Measurements from ENCODE around the gene FBN1.

GRCh38 chr15:48415036-48415886, 230.2 kb downstream of the FBN1 start:
- TF ChIP-seq, protein P1, sequence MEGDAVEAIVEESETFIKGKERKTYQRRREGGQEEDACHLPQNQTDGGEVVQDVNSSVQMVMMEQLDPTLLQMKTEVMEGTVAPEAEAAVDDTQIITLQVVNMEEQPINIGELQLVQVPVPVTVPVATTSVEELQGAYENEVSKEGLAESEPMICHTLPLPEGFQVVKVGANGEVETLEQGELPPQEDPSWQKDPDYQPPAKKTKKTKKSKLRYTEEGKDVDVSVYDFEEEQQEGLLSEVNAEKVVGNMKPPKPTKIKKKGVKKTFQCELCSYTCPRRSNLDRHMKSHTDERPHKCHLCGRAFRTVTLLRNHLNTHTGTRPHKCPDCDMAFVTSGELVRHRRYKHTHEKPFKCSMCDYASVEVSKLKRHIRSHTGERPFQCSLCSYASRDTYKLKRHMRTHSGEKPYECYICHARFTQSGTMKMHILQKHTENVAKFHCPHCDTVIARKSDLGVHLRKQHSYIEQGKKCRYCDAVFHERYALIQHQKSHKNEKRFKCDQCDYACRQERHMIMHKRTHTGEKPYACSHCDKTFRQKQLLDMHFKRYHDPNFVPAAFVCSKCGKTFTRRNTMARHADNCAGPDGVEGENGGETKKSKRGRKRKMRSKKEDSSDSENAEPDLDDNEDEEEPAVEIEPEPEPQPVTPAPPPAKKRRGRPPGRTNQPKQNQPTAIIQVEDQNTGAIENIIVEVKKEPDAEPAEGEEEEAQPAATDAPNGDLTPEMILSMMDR (conservative IDR thresholded peaks at IDR 0.05; ENCODE audit: low read depth in 2 of 2): no peak
- TF ChIP-seq POLR2AphosphoS5 (IDR thresholded peaks at IDR 0.05; ENCODE audit: low read depth): no peak
- TF ChIP-seq, protein P2, sequence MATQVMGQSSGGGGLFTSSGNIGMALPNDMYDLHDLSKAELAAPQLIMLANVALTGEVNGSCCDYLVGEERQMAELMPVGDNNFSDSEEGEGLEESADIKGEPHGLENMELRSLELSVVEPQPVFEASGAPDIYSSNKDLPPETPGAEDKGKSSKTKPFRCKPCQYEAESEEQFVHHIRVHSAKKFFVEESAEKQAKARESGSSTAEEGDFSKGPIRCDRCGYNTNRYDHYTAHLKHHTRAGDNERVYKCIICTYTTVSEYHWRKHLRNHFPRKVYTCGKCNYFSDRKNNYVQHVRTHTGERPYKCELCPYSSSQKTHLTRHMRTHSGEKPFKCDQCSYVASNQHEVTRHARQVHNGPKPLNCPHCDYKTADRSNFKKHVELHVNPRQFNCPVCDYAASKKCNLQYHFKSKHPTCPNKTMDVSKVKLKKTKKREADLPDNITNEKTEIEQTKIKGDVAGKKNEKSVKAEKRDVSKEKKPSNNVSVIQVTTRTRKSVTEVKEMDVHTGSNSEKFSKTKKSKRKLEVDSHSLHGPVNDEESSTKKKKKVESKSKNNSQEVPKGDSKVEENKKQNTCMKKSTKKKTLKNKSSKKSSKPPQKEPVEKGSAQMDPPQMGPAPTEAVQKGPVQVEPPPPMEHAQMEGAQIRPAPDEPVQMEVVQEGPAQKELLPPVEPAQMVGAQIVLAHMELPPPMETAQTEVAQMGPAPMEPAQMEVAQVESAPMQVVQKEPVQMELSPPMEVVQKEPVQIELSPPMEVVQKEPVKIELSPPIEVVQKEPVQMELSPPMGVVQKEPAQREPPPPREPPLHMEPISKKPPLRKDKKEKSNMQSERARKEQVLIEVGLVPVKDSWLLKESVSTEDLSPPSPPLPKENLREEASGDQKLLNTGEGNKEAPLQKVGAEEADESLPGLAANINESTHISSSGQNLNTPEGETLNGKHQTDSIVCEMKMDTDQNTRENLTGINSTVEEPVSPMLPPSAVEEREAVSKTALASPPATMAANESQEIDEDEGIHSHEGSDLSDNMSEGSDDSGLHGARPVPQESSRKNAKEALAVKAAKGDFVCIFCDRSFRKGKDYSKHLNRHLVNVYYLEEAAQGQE (IDR thresholded peaks at IDR 0.05; ENCODE audit: unreplicated experiment): no peak
- no peak for TF ChIP-seq EZH2 (IDR thresholded peaks at IDR 0.05; ENCODE audit: low read depth, unreplicated experiment)
- no peak for TF ChIP-seq ZNF114 (CRISPR knock-in tag; IDR thresholded peaks at IDR 0.05)
- no peak for TF ChIP-seq ZNF462 (CRISPR knock-in tag; IDR thresholded peaks at IDR 0.05)
- TF ChIP-seq EZH2phosphoT487 (IDR thresholded peaks at IDR 0.05; ENCODE audit: unreplicated experiment): no peak
- TF ChIP-seq CREB1 (CRISPR knock-in tag; IDR thresholded peaks at IDR 0.05; ENCODE audit: low read depth): no peak
- TF ChIP-seq STAT1 (IDR thresholded peaks at IDR 0.05; ENCODE audit: unreplicated experiment): no peak
